CD4-positive, CD25-positive, alpha-beta regulatory T cell (primary cell): ENCODE measurements around the gene VDAC1. TPM values are rescaled to one million over a fixed set of nuclear protein-coding genes. Genes with fewer than 3 reads are reported as not detected.
A peak's percentile ranks its signal among the peaks of the same experiment; 100 is the strongest.

ENCODE experiments used
- ATAC-seq, 2 donors: fragments of 150-1000 bp; cut with Tn5 transposase; one replicate each; pipeline ENCODE4 v1.10.0; 2021; ENCODE audit warnings: low read depth in 2 of 2, moderate number of reproducible peaks in 2 of 2, moderate library complexity in 1 of 2
- DNase-seq, 3 donors: peaks; one replicate each; pipeline versions ENCODE4 v3.0.0 to v3.0.0-alpha.2; 2012 to 2022; ENCODE audit warnings: mixed read lengths in 1 of 3
- H3K27ac ChIP-seq: one replicate; pipeline ENCODE4 v1.7.0; 2013; ENCODE audit warnings: mild to moderate bottlenecking, low read length; ENCODE audit not compliant: insufficient read depth, poor library complexity, severe bottlenecking
- H3K27me3 ChIP-seq: one replicate; pipeline ENCODE4 v1.7.0; 2013; ENCODE audit warnings: low read length; ENCODE audit not compliant: control insufficient read depth, insufficient read depth
- H3K36me3 ChIP-seq: one replicate; pipeline ENCODE4 v1.7.0; 2013; ENCODE audit warnings: mild to moderate bottlenecking, low read length, moderate library complexity; ENCODE audit not compliant: control insufficient read depth, insufficient read depth
- H3K4me1 ChIP-seq: 2 replicates; pipeline ENCODE4 v1.7.0; 2013; ENCODE audit warnings: mild to moderate bottlenecking, low read length; ENCODE audit not compliant: insufficient read depth, control insufficient read depth, poor library complexity, severe bottlenecking
- H3K4me3 ChIP-seq: one replicate; pipeline ENCODE4 v1.7.0; 2013; ENCODE audit warnings: low read depth, mild to moderate bottlenecking, low read length, moderate library complexity
- H3K9me3 ChIP-seq, 2 experiments: 1 replicate in 1 of 2; 2 replicates in 1 of 2; pipeline ENCODE4 v1.7.0; 2013; ENCODE audit warnings: low read length in 2 of 2, mild to moderate bottlenecking in 1 of 2, moderate library complexity in 1 of 2; ENCODE audit not compliant: control insufficient read depth in 2 of 2
- H3K27ac Mint-ChIP-seq, 3 donors: one replicate each; pipeline ENCODE4 v1.8.0; 2020 to 2022; ENCODE audit warnings: mild to moderate bottlenecking in 3 of 3, mixed read lengths in 3 of 3, moderate library complexity in 2 of 3
- H3K27me3 Mint-ChIP-seq: one replicate; pipeline ENCODE4 v1.8.0; 2022; ENCODE audit warnings: mild to moderate bottlenecking, mixed read lengths
- H3K36me3 Mint-ChIP-seq: one replicate; pipeline ENCODE4 v1.8.0; 2020; ENCODE audit warnings: mixed read lengths
- H3K4me1 Mint-ChIP-seq, 4 donors: one replicate each; pipeline ENCODE4 v1.8.0; 2020 to 2022; ENCODE audit warnings: mixed read lengths in 4 of 4, mild to moderate bottlenecking in 1 of 4
- H3K4me3 Mint-ChIP-seq, 4 donors: one replicate each; pipeline ENCODE4 v1.8.0; 2020 to 2022; ENCODE audit warnings: mild to moderate bottlenecking in 4 of 4, mixed read lengths in 4 of 4, moderate library complexity in 3 of 4
- H3K9me3 Mint-ChIP-seq, 7 donors: one replicate each; pipeline ENCODE4 v1.8.0; 2020 to 2022; ENCODE audit warnings: mixed read lengths in 7 of 7, mild to moderate bottlenecking in 3 of 7, moderate library complexity in 2 of 7
- polyA plus RNA-seq, 4 donors: library from polyadenylated mRNA; unstranded; fragments of 300-500 nt; fragmentation: Illumina TruSeq; gene quantifications; one replicate each; pipeline ENCODE4 v1.2.3, GENCODE V29; 2021
- total RNA-seq: library from RNA; stranded (reverse); gene quantifications from one replicate; pipeline ENCODE4 v1.2.3, GENCODE V29; 2022

VDAC1 gene
- total and polyA plus RNA-seq, 5 donors from 2014 or later: 56.0 to 104 (median 93.9) TPM

DNA sequence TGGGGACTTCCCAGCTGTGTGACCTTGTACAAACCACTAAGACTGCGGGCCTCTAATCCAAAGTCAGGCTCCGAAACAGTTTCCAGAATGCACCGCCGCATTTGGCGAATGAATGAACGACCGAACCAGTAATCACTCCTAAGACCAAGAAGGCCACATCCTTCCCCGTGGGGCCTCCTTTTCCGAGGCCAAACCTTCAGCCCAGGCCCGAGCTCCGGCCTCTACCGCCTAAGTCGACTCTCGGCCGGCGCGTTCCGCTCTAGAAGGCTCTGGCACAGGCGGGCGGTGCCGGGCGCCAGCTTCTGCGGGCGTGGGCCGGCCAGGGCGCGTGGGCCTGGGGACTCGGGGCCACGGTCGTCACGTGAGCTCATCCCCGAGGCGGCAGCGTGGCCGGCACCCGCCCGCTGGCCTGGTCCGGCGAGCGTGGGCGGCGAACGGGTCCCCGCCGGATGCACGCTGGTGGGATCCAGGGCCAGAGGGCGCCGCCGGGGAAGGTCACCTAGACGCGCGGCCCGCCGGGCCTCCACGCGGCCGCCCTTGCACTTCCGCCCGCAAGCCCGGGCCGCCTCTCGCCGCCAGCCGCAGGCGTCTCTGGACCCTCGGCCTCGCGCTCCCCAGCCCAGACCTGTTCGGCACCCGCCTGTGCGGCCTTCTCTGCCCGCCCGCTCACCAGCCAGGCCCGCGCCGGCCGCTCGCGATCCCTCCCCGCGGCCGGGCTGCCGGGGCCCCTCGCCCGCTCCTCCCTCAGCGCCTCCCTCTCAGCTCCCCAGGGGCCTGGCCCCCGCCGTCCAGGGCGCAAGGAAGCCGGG is 754 bp downstream of the VDAC1 start:
- peak in 2 of 3 donors; percentile 27 to 54 for DNase-seq
- Histone ChIP-seq H3K27ac (peak overlapping the region; percentile 94), H3K27me3 (no peaks in the 10 kb centered on the region), H3K4me3 (peak overlapping the region; percentile 85), H3K9me3 (no peaks in the 10 kb centered on the region), H3K4me1 (peaks cover 31% of the 10 kb centered on the region), H3K36me3 (peaks cover 3% of the 10 kb centered on the region)
- H3K9me3 Mint-ChIP-seq: no peaks in the 10 kb centered on the region
- peaks cover 17 to 56% (median 37%) of the 10 kb centered on the region in 4 donors for H3K4me1 Mint-ChIP-seq
- H3K27ac Mint-ChIP-seq: peak overlapping the region; percentile 26 to 98 (median 94)
- H3K27me3 Mint-ChIP-seq: peaks cover 7% of the 10 kb centered on the region
- peak overlapping the region; percentile 94 to 98 (median 95) for H3K4me3 Mint-ChIP-seq
- H3K36me3 Mint-ChIP-seq: no peaks in the 10 kb centered on the region
- peak in 1 of 2 donors; percentile 0 for ATAC-seq

DNA sequence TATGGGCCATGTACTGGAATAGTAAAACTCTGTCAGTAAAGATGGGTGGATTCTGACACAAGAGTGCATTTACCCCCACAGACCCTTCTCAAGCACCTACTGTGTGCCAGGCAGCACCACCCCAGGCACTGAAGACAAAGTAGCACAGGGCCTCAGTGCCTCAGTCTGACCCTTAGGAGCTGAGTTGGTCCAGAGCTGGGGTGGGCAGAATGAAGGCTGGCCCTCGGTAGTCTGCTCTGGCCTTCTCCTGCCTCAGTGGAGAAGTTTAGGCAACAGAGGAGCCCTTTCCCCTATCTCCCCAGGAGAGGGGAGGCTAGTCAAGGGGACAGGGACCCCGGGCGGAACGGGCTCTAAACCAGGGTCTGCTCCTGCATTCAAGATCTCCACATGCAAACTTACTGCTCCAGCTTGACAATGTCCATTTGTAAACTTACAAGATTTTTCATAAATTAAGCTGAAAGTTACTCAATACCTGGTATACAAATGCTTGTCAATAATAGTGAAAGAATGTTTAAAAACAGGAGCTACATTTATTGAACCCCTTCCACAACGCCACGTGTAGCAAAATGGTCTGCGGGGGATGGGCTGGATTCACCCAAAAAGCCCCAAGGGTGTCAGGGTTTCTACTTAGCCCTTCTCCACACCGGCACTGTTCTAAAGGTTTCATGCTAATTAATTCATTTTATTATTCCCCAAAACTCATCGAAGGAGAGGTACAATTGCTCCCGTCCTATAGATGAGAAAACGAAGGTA is 1.5 kb downstream of the VDAC1 start:
- peak overlapping the region; percentile 85 for H3K4me3 ChIP-seq
- ATAC-seq (no peak), DNase-seq (peak in 1 of 3 donors; percentile 10)
- H3K27me3 ChIP-seq: no peaks in the 10 kb centered on the region
- Mint-ChIP-seq H3K27me3 (peaks cover 4% of the 10 kb centered on the region), H3K4me1 (peaks cover 17 to 60% (median 39%) of the 10 kb centered on the region in 4 donors), H3K36me3 (no peaks in the 10 kb centered on the region), H3K9me3 (no peaks in the 10 kb centered on the region), H3K4me3 (peak overlapping the region; percentile 94 to 98 (median 95)), H3K27ac (peak overlapping the region; percentile 26 to 98 (median 94))
- H3K36me3 ChIP-seq: peaks cover 3% of the 10 kb centered on the region
- H3K9me3 ChIP-seq: no peaks in the 10 kb centered on the region
- H3K4me1 ChIP-seq: peaks cover 31% of the 10 kb centered on the region
- peak overlapping the region; percentile 94 for H3K27ac ChIP-seq

DNA sequence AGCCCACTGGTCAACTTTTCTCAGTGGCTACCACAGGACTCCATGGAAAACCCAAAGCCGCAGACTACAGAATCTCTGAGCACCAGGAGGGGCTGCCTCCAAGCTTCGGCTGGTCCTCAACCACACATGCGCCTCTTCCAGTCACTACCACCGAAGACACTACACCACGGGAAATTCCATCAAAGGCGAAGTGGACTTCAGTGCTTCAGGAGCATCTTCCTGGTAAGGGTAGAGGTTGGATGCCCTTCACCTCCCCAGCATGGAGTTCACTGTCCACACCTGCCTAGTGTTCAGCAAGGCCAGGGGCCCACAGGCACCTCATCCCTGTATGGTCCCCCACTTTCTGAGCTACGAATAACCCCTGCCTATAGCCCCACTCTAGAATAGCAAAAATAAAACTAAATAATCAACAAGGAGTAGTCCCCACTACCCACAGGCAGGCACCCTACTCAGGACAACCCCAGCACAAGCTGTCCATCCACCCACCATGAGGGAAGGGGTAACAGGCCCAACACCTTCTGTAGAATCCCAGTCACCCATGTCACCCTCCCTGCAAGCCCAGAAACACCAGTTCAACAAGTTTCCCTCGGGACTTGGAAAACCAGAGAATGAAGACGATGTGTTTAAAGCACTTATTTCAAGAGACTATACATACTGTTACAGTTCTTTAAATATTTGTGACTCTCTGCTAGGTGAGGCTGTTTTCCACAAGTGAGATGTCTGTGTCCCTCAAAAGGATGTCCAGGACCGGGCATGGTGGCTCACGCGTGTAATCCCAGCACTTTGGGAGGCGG is 2.6 kb downstream of the VDAC1 start:
- Histone ChIP-seq H3K27me3 (no peaks in the 10 kb centered on the region), H3K27ac (no peak overlapping the region), H3K4me1 (peaks cover 31% of the 10 kb centered on the region), H3K4me3 (no peak overlapping the region), H3K36me3 (peaks cover 3% of the 10 kb centered on the region), H3K9me3 (no peaks in the 10 kb centered on the region)
- no peak for ATAC-seq
- no peaks in the 10 kb centered on the region for H3K36me3 Mint-ChIP-seq
- DNase-seq: no peak
- no peaks in the 10 kb centered on the region for H3K9me3 Mint-ChIP-seq
- peak overlapping the region in 2 of 3 donors; percentile 89 to 94 for H3K27ac Mint-ChIP-seq
- H3K27me3 Mint-ChIP-seq: peaks cover 4% of the 10 kb centered on the region
- H3K4me1 Mint-ChIP-seq: peaks cover 17 to 66% (median 39%) of the 10 kb centered on the region in 4 donors
- peak overlapping the region; percentile 56 to 95 (median 80) for H3K4me3 Mint-ChIP-seq

DNA sequence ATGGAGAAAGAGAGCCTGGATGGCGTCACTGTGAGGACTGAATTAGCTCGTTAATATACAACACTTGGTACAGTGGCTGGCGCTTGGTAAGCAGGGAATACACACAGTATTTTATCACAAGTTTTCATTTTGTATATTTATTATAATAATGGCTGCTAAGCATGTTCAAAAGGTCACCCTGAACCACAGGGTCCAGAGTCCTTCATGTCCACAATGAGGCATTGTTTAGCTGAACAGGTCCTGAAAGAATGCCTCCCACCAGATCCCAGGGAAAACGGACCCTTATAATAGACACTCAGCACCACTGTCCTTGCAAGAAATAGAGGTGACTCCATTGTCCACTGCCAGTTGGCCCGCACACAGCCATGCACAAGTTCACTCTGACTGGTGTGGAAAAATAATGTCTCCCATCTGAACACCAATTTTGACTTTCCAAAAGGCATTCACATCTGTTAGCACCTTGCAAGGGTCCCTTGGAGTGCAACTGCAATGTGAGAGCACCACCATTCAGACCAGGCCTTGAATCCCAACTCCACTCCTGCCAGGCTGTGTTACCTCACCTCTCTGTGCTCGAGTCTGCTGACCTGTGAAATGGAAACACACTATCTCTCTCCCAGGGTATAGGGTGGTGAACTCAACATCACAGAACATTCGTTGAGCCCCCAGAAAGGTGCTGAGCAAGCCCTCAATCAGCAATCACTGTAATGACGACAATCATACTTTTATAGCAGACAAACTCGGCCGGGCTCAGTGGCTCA is 3.9 kb downstream of the VDAC1 start:
- Histone ChIP-seq H3K27me3 (no peaks in the 10 kb centered on the region), H3K9me3 (no peaks in the 10 kb centered on the region), H3K4me1 (peaks cover 34% of the 10 kb centered on the region), H3K36me3 (peaks cover 3% of the 10 kb centered on the region), H3K27ac (no peak overlapping the region), H3K4me3 (no peak overlapping the region)
- ATAC-seq: no peak
- no peaks in the 10 kb centered on the region for H3K9me3 Mint-ChIP-seq
- DNase-seq: no peak
- H3K4me3 Mint-ChIP-seq: peak overlapping the region in 3 of 4 donors; percentile 10 to 94 (median 51)
- peaks cover 17 to 75% (median 44%) of the 10 kb centered on the region in 4 donors for H3K4me1 Mint-ChIP-seq
- no peaks in the 10 kb centered on the region for H3K27me3 Mint-ChIP-seq
- no peaks in the 10 kb centered on the region for H3K36me3 Mint-ChIP-seq
- peak overlapping the region in 2 of 3 donors; percentile 33 to 56 for H3K27ac Mint-ChIP-seq

- Histone ChIP-seq H3K36me3 (peaks cover 3% of the 10 kb centered on the region), H3K27me3 (no peaks in the 10 kb centered on the region), H3K4me1 (peaks cover 28% of the 10 kb centered on the region), H3K4me3 (no peak overlapping the region), H3K27ac (no peak overlapping the region), H3K9me3 (no peaks in the 10 kb centered on the region)
- H3K27ac Mint-ChIP-seq: peak overlapping the region in 2 of 3 donors; percentile 8 to 75
- H3K36me3 Mint-ChIP-seq: no peaks in the 10 kb centered on the region
- DNase-seq (no peak), ATAC-seq (no peak)
- H3K9me3 Mint-ChIP-seq: no peaks in the 10 kb centered on the region
- peak overlapping the region in 3 of 4 donors; percentile 18 to 94 (median 51) for H3K4me3 Mint-ChIP-seq
- no peaks in the 10 kb centered on the region for H3K27me3 Mint-ChIP-seq
- H3K4me1 Mint-ChIP-seq: peaks cover 17 to 75% (median 43%) of the 10 kb centered on the region in 4 donors
Observed at GRCh38 chr5:134000091-134000511, 4.7 kb downstream of the VDAC1 start.

GRCh38 chr5:133998807-133999206 is 6.0 kb downstream of the VDAC1 start:
- peaks cover 21 to 88% (median 53%) of the 10 kb centered on the region in 4 donors for H3K4me1 Mint-ChIP-seq
- no peaks in the 10 kb centered on the region for H3K36me3 Mint-ChIP-seq
- H3K4me3 Mint-ChIP-seq: peak overlapping the region in 1 of 4 donors; percentile 64
- no peaks in the 10 kb centered on the region for H3K9me3 Mint-ChIP-seq
- H3K27me3 ChIP-seq: no peaks in the 10 kb centered on the region
- no peaks in the 10 kb centered on the region for H3K9me3 ChIP-seq
- ATAC-seq (no peak), DNase-seq (no peak)
- peaks cover 3% of the 10 kb centered on the region for H3K36me3 ChIP-seq
- no peak overlapping the region for H3K4me3 ChIP-seq
- H3K27me3 Mint-ChIP-seq: no peaks in the 10 kb centered on the region
- peaks cover 26% of the 10 kb centered on the region for H3K4me1 ChIP-seq
- peak overlapping the region in 1 of 3 donors; percentile 85 for H3K27ac Mint-ChIP-seq
- no peak overlapping the region for H3K27ac ChIP-seq
